H9 (cell line): ENCODE data around the gene MTCL1. TPM values are rescaled to one million over a fixed set of nuclear protein-coding genes. Genes with fewer than 3 reads are reported as not detected.

Experiments used
- DNase-seq: peaks from one replicate; pipeline ENCODE4 v3.0.0-alpha.2; 2017
- H2AFZ ChIP-seq: one replicate; pipeline ENCODE4 v1.6.1; 2013; ENCODE audit warnings: mild to moderate bottlenecking, low read length, control low read depth, moderate library complexity
- H2AK5ac ChIP-seq: 2 replicates; pipeline ENCODE4 v1.6.1; 2013; ENCODE audit warnings: low read length, control low read depth, mixed read lengths; ENCODE audit not compliant: insufficient read length
- H2BK120ac ChIP-seq: one replicate; pipeline ENCODE4 v1.6.1; 2013; ENCODE audit warnings: low read depth, mild to moderate bottlenecking, low read length, control low read depth, inconsistent platforms; ENCODE audit not compliant: poor library complexity, severe bottlenecking
- H2BK12ac ChIP-seq: 2 replicates; pipeline ENCODE4 v1.6.1; 2013; ENCODE audit warnings: low read length, control low read depth, mixed read lengths, low read depth; ENCODE audit not compliant: insufficient read length
- H2BK15ac ChIP-seq: 2 replicates; pipeline ENCODE4 v1.6.1; 2013; ENCODE audit warnings: low read depth, low read length, control low read depth
- H2BK20ac ChIP-seq: one replicate; pipeline ENCODE4 v1.6.1; 2013; ENCODE audit warnings: low read depth, mild to moderate bottlenecking, low read length, control low read depth, inconsistent platforms; ENCODE audit not compliant: poor library complexity, severe bottlenecking
- H2BK5ac ChIP-seq: 2 replicates; pipeline ENCODE4 v1.6.1; 2013; ENCODE audit warnings: low read length, control low read depth, mixed read lengths; ENCODE audit not compliant: insufficient read length
- H3K14ac ChIP-seq: 2 replicates; pipeline ENCODE4 v1.6.1; 2013; ENCODE audit warnings: low read length, control low read depth; ENCODE audit not compliant: insufficient read depth
- H3K18ac ChIP-seq: 2 replicates; pipeline ENCODE4 v1.6.1; 2013; ENCODE audit warnings: low read depth, mild to moderate bottlenecking, mixed read lengths, low read length, control low read depth; ENCODE audit not compliant: insufficient read length
- H3K23ac ChIP-seq: 2 replicates; pipeline ENCODE4 v1.6.1; 2013; ENCODE audit warnings: low read length, control low read depth, mixed read lengths, low read depth; ENCODE audit not compliant: insufficient read length
- H3K23me2 ChIP-seq: 2 replicates; pipeline ENCODE4 v1.6.1; 2013; ENCODE audit warnings: low read depth, mild to moderate bottlenecking, mixed read lengths, low read length, control low read depth; ENCODE audit not compliant: insufficient read length, poor library complexity, severe bottlenecking
- H3K27ac ChIP-seq: 2 replicates; pipeline ENCODE4 v1.5.1; 2013; ENCODE audit warnings: low read length, control low read depth, mixed read lengths, low read depth; ENCODE audit not compliant: insufficient read length
- H3K27me3 ChIP-seq: 2 replicates; pipeline ENCODE4 v1.6.1; 2013; ENCODE audit warnings: low read length, control low read depth, inconsistent platforms; ENCODE audit not compliant: insufficient read depth
- H3K4ac ChIP-seq: 2 replicates; pipeline ENCODE4 v1.6.1; 2013; ENCODE audit warnings: low read depth, mild to moderate bottlenecking, control low read depth, inconsistent platforms, low read length, moderate library complexity
- H3K4me1 ChIP-seq: 2 replicates; pipeline ENCODE4 v1.6.1; 2013; ENCODE audit warnings: low read length, control low read depth, inconsistent platforms; ENCODE audit not compliant: insufficient read depth
- H3K4me2 ChIP-seq: 2 replicates; pipeline ENCODE4 v1.6.1; 2013; ENCODE audit warnings: low read length, control low read depth, mixed read lengths; ENCODE audit not compliant: insufficient read length, insufficient read depth
- H3K56ac ChIP-seq: 2 replicates; pipeline ENCODE4 v1.6.1; 2013; ENCODE audit warnings: low read depth, mild to moderate bottlenecking, mixed read lengths, low read length, control low read depth; ENCODE audit not compliant: insufficient read length
- H3K79me1 ChIP-seq: 2 replicates; pipeline ENCODE4 v1.6.1; 2013; ENCODE audit warnings: low read depth, mild to moderate bottlenecking, moderate library complexity, low read length, control low read depth, inconsistent platforms; ENCODE audit not compliant: insufficient read depth, poor library complexity, severe bottlenecking
- H3K79me2 ChIP-seq: 2 replicates; pipeline ENCODE4 v1.6.1; 2013; ENCODE audit warnings: low read length, control low read depth, inconsistent platforms; ENCODE audit not compliant: insufficient read depth
- H3K9ac ChIP-seq: 2 replicates; pipeline ENCODE4 v1.6.1; 2013; ENCODE audit warnings: low read length, control low read depth, mixed read lengths; ENCODE audit not compliant: insufficient read length; ENCODE audit errors: extremely low read depth
- H3K9me3 ChIP-seq: one replicate; pipeline ENCODE4 v1.6.1; 2013; ENCODE audit warnings: low read depth, low read length, inconsistent platforms; ENCODE audit not compliant: control insufficient read depth
- H3T11ph ChIP-seq: one replicate; pipeline ENCODE4 v1.6.1; 2013; ENCODE audit warnings: mild to moderate bottlenecking, low read length, control low read depth, inconsistent platforms
- H4K20me1 ChIP-seq: one replicate; pipeline ENCODE4 v1.6.1; 2013; ENCODE audit not compliant: control insufficient read depth, insufficient read length, insufficient read depth
- H4K5ac ChIP-seq: 2 replicates; pipeline ENCODE4 v1.6.1; 2013; ENCODE audit warnings: low read depth, mild to moderate bottlenecking, mixed read lengths, low read length, control low read depth; ENCODE audit not compliant: insufficient read length
- H4K8ac ChIP-seq: replicated peaks from 2 replicates; pipeline ENCODE4 v1.6.1; 2013; ENCODE audit warnings: low read length, control low read depth, mixed read lengths, low read depth; ENCODE audit not compliant: insufficient read length
- H4K91ac ChIP-seq: 2 replicates; pipeline ENCODE4 v1.6.1; 2013; ENCODE audit warnings: low read depth, mild to moderate bottlenecking, moderate library complexity, mixed read lengths, low read length, control low read depth; ENCODE audit not compliant: insufficient read length
- H3K27ac Mint-ChIP-seq, 3 experiments: 2 replicates in 2 of 3; 3 replicates in 1 of 3; pipeline ENCODE4 v1.8.0; 2020 to 2021; ENCODE audit warnings: mixed read lengths in 3 of 3, mild to moderate bottlenecking in 1 of 3, moderate library complexity in 1 of 3
- H3K27me3 Mint-ChIP-seq: 2 replicates; pipeline ENCODE4 v1.8.0; 2021; ENCODE audit warnings: low read depth, mild to moderate bottlenecking, moderate library complexity, mixed read lengths
- H3K36me3 Mint-ChIP-seq, 3 experiments: 2 replicates in 2 of 3; 3 replicates in 1 of 3; pipeline ENCODE4 v1.8.0; 2020 to 2021; ENCODE audit warnings: low read depth in 3 of 3, mixed read lengths in 3 of 3; ENCODE audit not compliant: insufficient read depth in 1 of 3
- H3K4me1 Mint-ChIP-seq, 2 experiments: 2 replicates each; pipeline ENCODE4 v1.8.0; 2020; ENCODE audit warnings: mixed read lengths in 2 of 2
- H3K4me3 Mint-ChIP-seq, 2 experiments: 2 replicates in 1 of 2; 3 replicates in 1 of 2; pipeline ENCODE4 v1.8.0; 2020 to 2021; ENCODE audit warnings: mild to moderate bottlenecking in 2 of 2, mixed read lengths in 2 of 2, moderate library complexity in 1 of 2
- H3K9me3 Mint-ChIP-seq, 2 experiments: 2 replicates in 1 of 2; 3 replicates in 1 of 2; pipeline ENCODE4 v1.8.0; 2020; ENCODE audit warnings: mild to moderate bottlenecking in 2 of 2, mixed read lengths in 2 of 2, moderate library complexity in 1 of 2
- CTCF ChIP-seq: fragments of 200-600 bp; sonication (generic); conservative IDR thresholded peaks from 3 replicates; pipeline ENCODE4 v1.8.0; 2021; ENCODE audit warnings: antibody characterized with exemption, mild to moderate bottlenecking
- WGBS: extraction: QIAGEN DNeasy Blood & Tissue Kit; methylation state at CpG from one replicate; pipeline ENCODE4 v1.1.7; 2013; ENCODE audit warnings: missing lambda C conversion rate, low lambda C conversion rate, mixed read lengths; ENCODE audit not compliant: insufficient read length; ENCODE audit errors: extremely low coverage; 5-methylcytosine and 5-hydroxymethylcytosine counted together
- total RNA-seq: library from RNA; stranded (reverse); gene quantifications from 2 replicates; pipeline ENCODE4 v1.2.1, GENCODE V29; 2021

MTCL1 gene
- total RNA-seq, 1 experiment from 2014 or later = 50.7 TPM

GRCh38 chr18:8811115-8811514 is 105.8 kb downstream of the MTCL1 start:
- H3K27ac Mint-ChIP-seq = peak overlapping the region in 1 of 3 experiments; percentile 62; a peak in 2 of 7 replicates
- Histone ChIP-seq H4K8ac (no peak overlapping the region), H3K9me3 (no peaks in the 10 kb centered on the region), H3K27ac (no peak overlapping the region), H3K23me2 (no peaks in the 10 kb centered on the region), H3K79me1 (no peaks in the 10 kb centered on the region), H2BK5ac (no peak overlapping the region), H2AK5ac (no peak overlapping the region), H2AFZ (no peak overlapping the region), H3K79me2 (no peaks in the 10 kb centered on the region), H3K14ac (no peak overlapping the region), H3K4me1 (no peaks in the 10 kb centered on the region), H3K9ac (no peak overlapping the region), H3K27me3 (no peaks in the 10 kb centered on the region), H4K5ac (no peak overlapping the region), H2BK15ac (no peak overlapping the region), H3T11ph (no peak overlapping the region), H4K91ac (no peak overlapping the region), H3K4me2 (no peak overlapping the region), H3K23ac (no peak overlapping the region), H3K18ac (no peak overlapping the region), H4K20me1 (no peaks in the 10 kb centered on the region), H2BK120ac (no peak overlapping the region), H3K4ac (no peak overlapping the region), H3K56ac (no peak overlapping the region), H2BK12ac (no peak overlapping the region), H2BK20ac (no peak overlapping the region)
- no peak for TF ChIP-seq CTCF
- WGBS = no CpG with 5 or more reads among the region's 6 CpGs
- peaks cover 40 to 78% (median 77%) of the 10 kb centered on the region in 3 experiments; a peak in 6 of 7 replicates for H3K36me3 Mint-ChIP-seq
- H3K9me3 Mint-ChIP-seq = no peaks in the 10 kb centered on the region
- H3K4me1 Mint-ChIP-seq = no peaks in the 10 kb centered on the region
- H3K27me3 Mint-ChIP-seq = no peaks in the 10 kb centered on the region
- no peak overlapping the region for H3K4me3 Mint-ChIP-seq
- no peak for DNase-seq
